Measurements from ENCODE around the gene HCN2. TPM values are rescaled to one million over a fixed set of nuclear protein-coding genes. Genes with fewer than 3 reads are reported as not detected.

HCN2 gene
- polyA plus RNA-seq, 1 of the 3 experiments (the other 2 are of a cell fraction): 5.6 TPM

- no peaks in the 10 kb centered on the region for H3K9me3 ChIP-seq
- no peak overlapping the region for H2AFZ ChIP-seq (ENCODE audit: low read depth)
- WGBS (ENCODE audit: low lambda C conversion rate): 83% methylated on average over 25 of the region's 31 CpGs
- no peaks in the 10 kb centered on the region for H3K9me2 ChIP-seq
- no peak overlapping the region for H3K4me2 ChIP-seq
- H3K27ac ChIP-seq (ENCODE audit: low read depth in 2 of 2, low read length in 1 of 2): no peak overlapping the region
- no peaks in the 10 kb centered on the region; a peak in 1 of 4 replicates for H3K4me1 ChIP-seq (ENCODE audit: control insufficient read depth in 1 of 2, insufficient read depth in 2 of 2, low read depth in 1 of 2, low read length in 1 of 2)
- no peak overlapping the region for H3K9ac ChIP-seq
- H3K36me3 ChIP-seq (replicated peaks in 1 of 2; ENCODE audit: control insufficient read depth in 1 of 2, insufficient read depth in 2 of 2, low read length in 1 of 2): peaks cover 0 to 38% of the 10 kb centered on the region in 2 experiments
- H3F3A ChIP-seq (replicated peaks; ENCODE audit: insufficient read depth): peaks cover 20% of the 10 kb centered on the region
- TF ChIP-seq, protein P1, sequence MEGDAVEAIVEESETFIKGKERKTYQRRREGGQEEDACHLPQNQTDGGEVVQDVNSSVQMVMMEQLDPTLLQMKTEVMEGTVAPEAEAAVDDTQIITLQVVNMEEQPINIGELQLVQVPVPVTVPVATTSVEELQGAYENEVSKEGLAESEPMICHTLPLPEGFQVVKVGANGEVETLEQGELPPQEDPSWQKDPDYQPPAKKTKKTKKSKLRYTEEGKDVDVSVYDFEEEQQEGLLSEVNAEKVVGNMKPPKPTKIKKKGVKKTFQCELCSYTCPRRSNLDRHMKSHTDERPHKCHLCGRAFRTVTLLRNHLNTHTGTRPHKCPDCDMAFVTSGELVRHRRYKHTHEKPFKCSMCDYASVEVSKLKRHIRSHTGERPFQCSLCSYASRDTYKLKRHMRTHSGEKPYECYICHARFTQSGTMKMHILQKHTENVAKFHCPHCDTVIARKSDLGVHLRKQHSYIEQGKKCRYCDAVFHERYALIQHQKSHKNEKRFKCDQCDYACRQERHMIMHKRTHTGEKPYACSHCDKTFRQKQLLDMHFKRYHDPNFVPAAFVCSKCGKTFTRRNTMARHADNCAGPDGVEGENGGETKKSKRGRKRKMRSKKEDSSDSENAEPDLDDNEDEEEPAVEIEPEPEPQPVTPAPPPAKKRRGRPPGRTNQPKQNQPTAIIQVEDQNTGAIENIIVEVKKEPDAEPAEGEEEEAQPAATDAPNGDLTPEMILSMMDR (IDR thresholded peaks at IDR 0.05): no peak
- no peak for TF ChIP-seq POLR2AphosphoS5 (IDR thresholded peaks at IDR 0.05; ENCODE audit: low read depth, low read length)
- no peak for TF ChIP-seq NFIC (IDR thresholded peaks at IDR 0.05; ENCODE audit: borderline replicate concordance)
- TF ChIP-seq, protein P2, sequence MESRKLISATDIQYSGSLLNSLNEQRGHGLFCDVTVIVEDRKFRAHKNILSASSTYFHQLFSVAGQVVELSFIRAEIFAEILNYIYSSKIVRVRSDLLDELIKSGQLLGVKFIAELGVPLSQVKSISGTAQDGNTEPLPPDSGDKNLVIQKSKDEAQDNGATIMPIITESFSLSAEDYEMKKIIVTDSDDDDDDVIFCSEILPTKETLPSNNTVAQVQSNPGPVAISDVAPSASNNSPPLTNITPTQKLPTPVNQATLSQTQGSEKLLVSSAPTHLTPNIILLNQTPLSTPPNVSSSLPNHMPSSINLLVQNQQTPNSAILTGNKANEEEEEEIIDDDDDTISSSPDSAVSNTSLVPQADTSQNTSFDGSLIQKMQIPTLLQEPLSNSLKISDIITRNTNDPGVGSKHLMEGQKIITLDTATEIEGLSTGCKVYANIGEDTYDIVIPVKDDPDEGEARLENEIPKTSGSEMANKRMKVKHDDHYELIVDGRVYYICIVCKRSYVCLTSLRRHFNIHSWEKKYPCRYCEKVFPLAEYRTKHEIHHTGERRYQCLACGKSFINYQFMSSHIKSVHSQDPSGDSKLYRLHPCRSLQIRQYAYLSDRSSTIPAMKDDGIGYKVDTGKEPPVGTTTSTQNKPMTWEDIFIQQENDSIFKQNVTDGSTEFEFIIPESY (IDR thresholded peaks at IDR 0.05; ENCODE audit: borderline replicate concordance, low read depth): no peak
- TF ChIP-seq SMC3 (IDR thresholded peaks at IDR 0.05; ENCODE audit: low read depth, low read length): no peak
- TF ChIP-seq, protein P3, sequence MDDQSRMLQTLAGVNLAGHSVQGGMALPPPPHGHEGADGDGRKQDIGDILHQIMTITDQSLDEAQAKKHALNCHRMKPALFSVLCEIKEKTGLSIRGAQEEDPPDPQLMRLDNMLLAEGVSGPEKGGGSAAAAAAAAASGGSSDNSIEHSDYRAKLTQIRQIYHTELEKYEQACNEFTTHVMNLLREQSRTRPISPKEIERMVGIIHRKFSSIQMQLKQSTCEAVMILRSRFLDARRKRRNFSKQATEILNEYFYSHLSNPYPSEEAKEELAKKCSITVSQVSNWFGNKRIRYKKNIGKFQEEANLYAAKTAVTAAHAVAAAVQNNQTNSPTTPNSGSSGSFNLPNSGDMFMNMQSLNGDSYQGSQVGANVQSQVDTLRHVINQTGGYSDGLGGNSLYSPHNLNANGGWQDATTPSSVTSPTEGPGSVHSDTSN (IDR thresholded peaks at IDR 0.05): no peak
- TF ChIP-seq RCOR1 (IDR thresholded peaks at IDR 0.05; ENCODE audit: low read length): no peak
- TF ChIP-seq MXI1 (IDR thresholded peaks at IDR 0.05; ENCODE audit: low read depth, low read length): no peak
- TF ChIP-seq EP300 (IDR thresholded peaks at IDR 0.05; ENCODE audit: borderline replicate concordance in 1 of 2, low read depth in 1 of 2, low read length in 1 of 2): no peak
- TF ChIP-seq CHD2 (IDR thresholded peaks at IDR 0.05; ENCODE audit: low read length, partially characterized antibody): no peak
- no peak for DNase-seq
- peaks cover 63% of the 10 kb centered on the region for H4K20me1 ChIP-seq (ENCODE audit: insufficient read depth)
- no peak overlapping the region; a peak in 1 of 4 replicates for H3K4me3 ChIP-seq (ENCODE audit: low read depth in 2 of 2, low read length in 1 of 2)
- POLR2A ChIA-PET: no interaction called here
- H3K27me3 ChIP-seq (ENCODE audit: insufficient read depth): no peaks in the 10 kb centered on the region
- H3K79me2 ChIP-seq (ENCODE audit: insufficient read depth): peaks cover 29% of the 10 kb centered on the region
- CTCF ChIA-PET: interaction anchor here (1.3 to 1.5 kb wide), 2 partner anchors 46 to 151 kb away, joined by 3 read pairs; no protein-coding TSS in a partner anchor
Measured at GRCh38 chr19:582497-583197, 7.0 kb upstream of the HCN2 start.
